ENCODE measurements around the gene TMEM200A.
A peak's percentile ranks its signal among the peaks of the same experiment; 100 is the strongest.

TMEM200A gene

DNA sequence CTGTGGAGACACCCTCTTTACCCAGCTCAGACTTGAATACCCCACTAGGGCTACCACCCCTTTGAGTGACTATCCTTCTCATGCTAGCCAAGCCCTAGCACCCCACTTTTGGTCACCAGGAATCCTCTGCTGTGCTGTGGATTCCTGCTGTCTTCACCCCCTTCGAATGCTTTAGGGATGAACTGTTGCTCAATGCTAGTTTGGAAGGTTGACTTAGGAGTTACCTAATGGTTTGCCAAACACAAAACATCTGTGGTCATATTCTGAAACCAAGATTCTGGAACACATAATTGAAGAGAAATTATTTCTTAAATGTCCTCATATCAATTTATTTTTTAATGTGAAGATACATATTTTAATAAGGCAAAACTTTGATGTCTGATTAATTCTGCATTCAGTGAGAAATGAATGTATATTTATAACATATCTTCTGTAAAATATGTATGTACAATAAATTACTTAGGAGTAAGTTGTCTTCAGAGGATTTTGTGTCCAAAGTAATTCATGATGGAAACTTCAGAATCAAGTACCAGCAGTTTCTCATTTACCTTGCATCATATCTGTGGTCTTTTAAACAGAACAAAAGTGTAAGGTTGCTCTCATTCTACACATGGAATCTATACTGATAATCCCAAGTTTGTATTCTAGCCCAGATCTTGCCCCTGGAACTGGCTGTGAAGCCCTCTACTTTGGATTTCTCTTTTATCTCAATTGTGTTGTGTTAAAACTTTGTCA, 46.9 kb downstream of the TMEM200A start:
- no peak overlapping the region for H3K4me3 ChIP-seq (ENCODE audit: low read depth, low read length)
- no peaks in the 10 kb centered on the region for H3K36me3 ChIP-seq (replicated peaks)
- H3K27ac ChIP-seq, result no peak overlapping the region
- no peak for DNase-seq
- no peaks in the 10 kb centered on the region for H3K27me3 ChIP-seq (replicated peaks)
- in situ Hi-C loops (cut with HindIII; ENCODE audit: low pct_ligation_motif_present, low sequenced_read_pairs), result no loop called here
- TF ChIP-seq, protein P1, sequence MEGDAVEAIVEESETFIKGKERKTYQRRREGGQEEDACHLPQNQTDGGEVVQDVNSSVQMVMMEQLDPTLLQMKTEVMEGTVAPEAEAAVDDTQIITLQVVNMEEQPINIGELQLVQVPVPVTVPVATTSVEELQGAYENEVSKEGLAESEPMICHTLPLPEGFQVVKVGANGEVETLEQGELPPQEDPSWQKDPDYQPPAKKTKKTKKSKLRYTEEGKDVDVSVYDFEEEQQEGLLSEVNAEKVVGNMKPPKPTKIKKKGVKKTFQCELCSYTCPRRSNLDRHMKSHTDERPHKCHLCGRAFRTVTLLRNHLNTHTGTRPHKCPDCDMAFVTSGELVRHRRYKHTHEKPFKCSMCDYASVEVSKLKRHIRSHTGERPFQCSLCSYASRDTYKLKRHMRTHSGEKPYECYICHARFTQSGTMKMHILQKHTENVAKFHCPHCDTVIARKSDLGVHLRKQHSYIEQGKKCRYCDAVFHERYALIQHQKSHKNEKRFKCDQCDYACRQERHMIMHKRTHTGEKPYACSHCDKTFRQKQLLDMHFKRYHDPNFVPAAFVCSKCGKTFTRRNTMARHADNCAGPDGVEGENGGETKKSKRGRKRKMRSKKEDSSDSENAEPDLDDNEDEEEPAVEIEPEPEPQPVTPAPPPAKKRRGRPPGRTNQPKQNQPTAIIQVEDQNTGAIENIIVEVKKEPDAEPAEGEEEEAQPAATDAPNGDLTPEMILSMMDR (IDR thresholded peaks at IDR 0.05; ENCODE audit: low read depth, low read length, missing control alignments), result no peak

DNA sequence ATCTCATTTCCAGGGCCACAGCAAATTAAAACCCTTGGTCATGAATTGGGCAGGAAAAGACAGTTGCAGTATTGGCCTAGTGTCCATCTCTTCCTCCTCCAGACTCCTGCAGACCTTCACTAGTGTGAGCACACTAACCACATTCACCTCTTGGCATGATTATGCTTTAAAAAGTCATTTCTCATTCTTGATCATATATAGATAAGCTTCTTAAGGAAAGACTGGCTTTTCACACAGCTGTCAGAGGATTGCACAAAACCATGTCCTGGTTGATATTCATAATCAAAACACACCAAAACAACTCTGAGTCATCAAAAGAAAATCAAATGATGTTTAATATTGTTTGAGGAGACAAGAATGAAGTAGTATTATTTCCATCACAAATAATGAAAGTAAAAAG, 52.1 kb downstream of the TMEM200A start:
- DNase-seq, result peak; percentile 75
- H3K27ac ChIP-seq, result peak overlapping the region; percentile 51

DNA sequence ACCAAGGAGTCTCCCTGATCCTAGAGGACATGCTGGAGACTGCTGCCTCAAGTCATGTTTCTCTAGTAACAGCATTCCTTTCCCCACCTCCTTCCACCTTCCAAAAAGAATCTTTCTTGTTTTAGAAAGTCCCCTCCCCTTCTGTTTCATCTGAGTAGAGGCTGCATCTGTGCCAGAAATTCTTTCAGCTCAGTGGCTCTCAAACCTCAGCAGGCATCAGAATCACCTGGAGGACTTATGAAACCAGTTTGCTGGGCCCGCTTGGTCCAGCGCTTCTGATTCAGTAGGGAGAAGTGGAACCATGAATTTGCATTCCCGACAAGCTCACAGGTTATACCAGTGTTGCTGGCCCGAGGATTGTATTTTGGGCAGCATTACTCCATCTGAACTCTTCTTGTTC, 55.1 kb downstream of the TMEM200A start:
- no peak overlapping the region for H3K4me3 ChIP-seq (ENCODE audit: low read depth, low read length)
- in situ Hi-C loops (cut with HindIII; ENCODE audit: low pct_ligation_motif_present, low sequenced_read_pairs), result no loop called here
- TF ChIP-seq, protein P1 (IDR thresholded peaks at IDR 0.05; ENCODE audit: low read depth, low read length, missing control alignments), result no peak
- no peaks in the 10 kb centered on the region for H3K27me3 ChIP-seq (replicated peaks)
- no peak for DNase-seq
- peaks cover 3% of the 10 kb centered on the region for H3K36me3 ChIP-seq (replicated peaks)
- peak overlapping the region; percentile 72 for H3K27ac ChIP-seq

More for the DNA sequence above, 52.1 kb downstream of the TMEM200A start:
- in situ Hi-C loops (cut with HindIII; ENCODE audit: low pct_ligation_motif_present, low sequenced_read_pairs), result no loop called here
- TF ChIP-seq, protein P1 (IDR thresholded peaks at IDR 0.05; ENCODE audit: low read depth, low read length, missing control alignments), result no peak
- Histone ChIP-seq H3K4me3 (ENCODE audit: low read depth, low read length) (no peak overlapping the region), H3K27me3 (replicated peaks) (no peaks in the 10 kb centered on the region), H3K36me3 (replicated peaks) (peaks cover 3% of the 10 kb centered on the region)

DNA sequence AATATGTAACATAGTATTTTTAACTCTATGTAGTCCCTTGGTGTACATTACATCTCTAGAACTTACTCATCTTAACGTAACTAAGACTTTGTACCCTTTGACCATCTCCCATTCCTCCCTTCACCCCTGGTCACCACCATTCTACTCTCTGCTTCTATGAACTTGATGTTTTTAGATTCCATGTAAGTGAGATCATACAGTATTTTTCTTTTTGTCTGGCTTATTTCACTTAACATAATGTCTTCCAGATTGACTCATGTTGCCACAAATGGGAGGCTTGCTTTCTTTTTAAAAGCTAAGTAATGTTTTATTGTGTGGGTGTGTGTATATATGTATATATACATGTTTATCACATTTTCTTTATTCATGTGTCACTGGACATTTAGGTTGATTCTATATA, 55.8 kb downstream of the TMEM200A start:
- Histone ChIP-seq H3K27me3 (replicated peaks) (no peaks in the 10 kb centered on the region), H3K27ac (peak overlapping the region; percentile 72), H3K36me3 (replicated peaks) (peaks cover 3% of the 10 kb centered on the region), H3K4me3 (ENCODE audit: low read depth, low read length) (no peak overlapping the region)
- TF ChIP-seq, protein P1 (IDR thresholded peaks at IDR 0.05; ENCODE audit: low read depth, low read length, missing control alignments), result no peak
- DNase-seq, result peak; percentile 79
- in situ Hi-C loops (cut with HindIII; ENCODE audit: low pct_ligation_motif_present, low sequenced_read_pairs), result no loop called here

DNA sequence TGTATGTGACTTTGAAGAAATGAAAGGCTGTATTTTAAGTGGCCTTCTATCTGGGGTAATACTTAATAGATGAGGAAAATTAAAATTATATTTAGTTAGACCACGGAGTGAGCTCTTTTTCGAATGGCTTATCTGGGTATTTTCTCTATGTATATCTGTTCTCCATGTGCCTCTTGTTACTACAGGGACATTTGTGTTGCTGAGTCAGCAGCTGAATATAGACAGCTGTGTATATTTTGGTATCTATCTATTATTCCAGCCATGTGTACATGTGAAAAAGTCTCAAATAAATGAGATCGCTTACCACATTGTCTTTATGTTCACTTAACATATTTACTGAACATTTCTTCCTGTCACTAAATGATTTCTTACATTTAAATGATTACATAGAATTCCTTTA, 57.2 kb downstream of the TMEM200A start:
- in situ Hi-C loops (cut with HindIII; ENCODE audit: low pct_ligation_motif_present, low sequenced_read_pairs), result no loop called here
- Histone ChIP-seq H3K27ac (no peak overlapping the region), H3K4me3 (ENCODE audit: low read depth, low read length) (no peak overlapping the region), H3K27me3 (replicated peaks) (no peaks in the 10 kb centered on the region), H3K36me3 (replicated peaks) (peaks cover 3% of the 10 kb centered on the region)
- TF ChIP-seq, protein P1 (IDR thresholded peaks at IDR 0.05; ENCODE audit: low read depth, low read length, missing control alignments), result no peak
- DNase-seq, result no peak

DNA sequence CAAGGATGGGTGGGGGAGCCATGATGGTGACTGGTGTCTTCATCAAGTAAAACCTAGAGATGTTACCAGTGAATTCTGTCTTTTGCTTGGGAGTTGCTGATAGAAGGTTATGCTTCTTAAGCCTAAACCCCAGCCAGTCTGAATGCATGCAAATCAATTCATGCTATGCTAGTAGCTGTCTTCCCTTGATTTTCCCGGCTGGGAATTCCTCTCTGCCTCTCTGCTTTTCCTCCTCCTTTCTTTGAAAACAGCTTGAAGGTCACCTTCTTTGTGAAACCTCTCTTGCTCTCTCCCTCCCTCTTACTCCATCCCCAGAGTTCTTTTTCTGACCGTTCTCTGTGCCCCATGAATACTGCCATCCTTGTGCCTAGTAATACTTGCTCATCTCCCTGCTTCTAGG, 58.9 kb downstream of the TMEM200A start:
- TF ChIP-seq, protein P1 (IDR thresholded peaks at IDR 0.05; ENCODE audit: low read depth, low read length, missing control alignments), result no peak

More for the DNA sequence above, 58.9 kb downstream of the TMEM200A start:
- in situ Hi-C loops (cut with HindIII; ENCODE audit: low pct_ligation_motif_present, low sequenced_read_pairs), result no loop called here
- no peak for DNase-seq
- no peaks in the 10 kb centered on the region for H3K27me3 ChIP-seq (replicated peaks)
- peaks cover 2% of the 10 kb centered on the region for H3K36me3 ChIP-seq (replicated peaks)
- no peak overlapping the region for H3K4me3 ChIP-seq (ENCODE audit: low read depth, low read length)
- peak overlapping the region; percentile 28 for H3K27ac ChIP-seq
